Measurements from ENCODE around the gene SCN1B.
"Not testable (repeated sequence)": the region's sequence is repeated elsewhere in the genome, so short reads cannot be mapped to it uniquely, and the experiment has no call there.

SCN1B gene

GRCh38 chr19:35037716-35038622 is 7.7 kb downstream of the SCN1B start:
- no peak for DNase-seq (ENCODE audit: low spot score)

- DNase-seq (ENCODE audit: low spot score), result no peak
These were observed 8.6 kb downstream of the SCN1B start for GRCh38 chr19:35038623-35039512.

GRCh38 chr19:35039881-35040825 is 9.9 kb downstream of the SCN1B start:
- no peak for DNase-seq (ENCODE audit: low spot score)

- peak; percentile 77 for DNase-seq (ENCODE audit: low spot score)
These were observed 10.7 kb downstream of the SCN1B start for GRCh38 chr19:35040826-35041547.

- DNase-seq (ENCODE audit: low spot score), result no peak
These were observed 11.3 kb downstream of the SCN1B start, which contains the start of gene HPN for GRCh38 chr19:35041548-35042055. HPN (plus strand) TSS chr19:35041721; CDS start chr19:35042507, 786 bp downstream.

- no peak for DNase-seq (ENCODE audit: low spot score)
These were observed 11.9 kb downstream of the SCN1B start for GRCh38 chr19:35042056-35042730.

- no peak for DNase-seq (ENCODE audit: low spot score)
These were observed 12.8 kb downstream of the SCN1B start for GRCh38 chr19:35042954-35043604.

GRCh38 chr19:35043906-35044305 is 13.6 kb downstream of the SCN1B start:
- no peak for DNase-seq (ENCODE audit: low spot score)

- DNase-seq (ENCODE audit: low spot score), result peak; percentile 86
These were observed 14.2 kb downstream of the SCN1B start for GRCh38 chr19:35044317-35045117.

GRCh38 chr19:35045667-35046300 is 15.5 kb downstream of the SCN1B start:
- DNase-seq (ENCODE audit: low spot score), result no peak

- no peak for DNase-seq (ENCODE audit: low spot score)
These were observed 16.2 kb downstream of the SCN1B start for GRCh38 chr19:35046461-35046860.

- no peak for DNase-seq (ENCODE audit: low spot score)
These were observed 18.7 kb downstream of the SCN1B start for GRCh38 chr19:35048911-35049411.

- DNase-seq (ENCODE audit: low spot score), result no peak
These were observed 19.2 kb downstream of the SCN1B start for GRCh38 chr19:35049456-35049855.

- DNase-seq (ENCODE audit: low spot score), result not testable (repeated sequence)
These were observed 20.4 kb downstream of the SCN1B start for GRCh38 chr19:35050662-35051061.

GRCh38 chr19:35051268-35051667 is 21.0 kb downstream of the SCN1B start:
- not testable (repeated sequence) for DNase-seq (ENCODE audit: low spot score)

- DNase-seq (ENCODE audit: low spot score), result no peak
These were observed 21.5 kb downstream of the SCN1B start for GRCh38 chr19:35051796-35052195.

GRCh38 chr19:35052599-35053190 is 22.4 kb downstream of the SCN1B start:
- DNase-seq (ENCODE audit: low spot score), result no peak
